GM23248 (cell line): ENCODE data around the gene NF1. TPM values are rescaled to one million over a fixed set of nuclear protein-coding genes. Genes with fewer than 3 reads are reported as not detected.

Experiments used
- DNase-seq: peaks from one replicate; pipeline ENCODE4 v3.0.0-alpha.2; 2015
- H2AFZ ChIP-seq: fragments of 200-600 bp; sonication (generic); 2 replicates; pipeline ENCODE4 v1.6.1; 2016; ENCODE audit warnings: antibody characterized with exemption
- H3F3A ChIP-seq: fragments of 200-600 bp; sonication (generic); 2 replicates; pipeline ENCODE4 v1.6.1; 2016; ENCODE audit warnings: mild to moderate bottlenecking, antibody characterized with exemption, mixed run types; ENCODE audit not compliant: insufficient read depth
- H3K27ac ChIP-seq: fragments of 200-600 bp; sonication (generic); 2 replicates; pipeline ENCODE4 v1.5.1; 2016; ENCODE audit warnings: mild to moderate bottlenecking
- H3K27me3 ChIP-seq: fragments of 200-600 bp; sonication (generic); replicated peaks from 2 replicates; pipeline ENCODE4 v1.6.1; 2016; ENCODE audit warnings: mild to moderate bottlenecking; ENCODE audit not compliant: insufficient read depth
- H3K36me3 ChIP-seq: fragments of 200-600 bp; sonication (generic); 2 replicates; pipeline ENCODE4 v1.6.1; 2016; ENCODE audit warnings: low read depth, mild to moderate bottlenecking
- H3K4me1 ChIP-seq: fragments of 200-600 bp; sonication (generic); 2 replicates; pipeline ENCODE4 v1.6.1; 2016; ENCODE audit warnings: mild to moderate bottlenecking; ENCODE audit not compliant: insufficient read depth
- H3K4me2 ChIP-seq: fragments of 200-600 bp; sonication (generic); one replicate; pipeline ENCODE4 v1.6.1; 2016; ENCODE audit warnings: mild to moderate bottlenecking; ENCODE audit not compliant: unreplicated experiment
- H3K4me3 ChIP-seq: fragments of 200-600 bp; sonication (generic); 2 replicates; pipeline ENCODE4 v1.5.1; 2016; ENCODE audit warnings: mild to moderate bottlenecking
- H3K79me2 ChIP-seq: fragments of 200-600 bp; sonication (generic); 2 replicates; pipeline ENCODE4 v1.6.1; 2016; ENCODE audit warnings: mild to moderate bottlenecking; ENCODE audit not compliant: insufficient read depth
- H3K9ac ChIP-seq: fragments of 200-600 bp; sonication (generic); 2 replicates; pipeline ENCODE4 v1.6.1; 2016; ENCODE audit warnings: mild to moderate bottlenecking
- H3K9me2 ChIP-seq: fragments of 200-600 bp; sonication (generic); 2 replicates; pipeline ENCODE4 v1.6.1; 2016; ENCODE audit warnings: mixed run types, mild to moderate bottlenecking, moderate library complexity; ENCODE audit not compliant: insufficient read depth
- H3K9me3 ChIP-seq: fragments of 200-600 bp; sonication (generic); one replicate; pipeline ENCODE4 v1.6.1; 2017; ENCODE audit warnings: low read depth
- H4K20me1 ChIP-seq: fragments of 200-600 bp; sonication (generic); 2 replicates; pipeline ENCODE4 v1.6.0; 2016; ENCODE audit not compliant: insufficient read depth
- EZH2 ChIP-seq: fragments of 200-600 bp; sonication (generic); IDR thresholded peaks from 2 replicates; pipeline ENCODE4 v1.6.1; 2018; ENCODE audit warnings: antibody characterized with exemption, mild to moderate bottlenecking; ENCODE audit not compliant: insufficient read depth, poor library complexity, severe bottlenecking
- EZH2phosphoT487 ChIP-seq: fragments of 200-600 bp; sonication (generic); IDR thresholded peaks from 2 replicates; pipeline ENCODE4 v1.6.1; 2018; ENCODE audit warnings: antibody characterized with exemption, moderate library complexity, mild to moderate bottlenecking, low read depth; ENCODE audit not compliant: insufficient read depth
- WGBS, 2 experiments: methylation state at CpG; one replicate each; pipeline ENCODE4 v1.1.6; 2015 to 2017; ENCODE audit warnings: low lambda C conversion rate in 2 of 2, low coverage in 1 of 2; ENCODE audit errors: missing lambda C conversion rate in 2 of 2; 5-methylcytosine and 5-hydroxymethylcytosine counted together
- in situ Hi-C: fragments of 300-500 bp; cut with MboI; formaldehyde crosslinking; loops from 2 replicates; pipeline ENCODE4 v1.15.0; 2020
- polyA plus RNA-seq: library from polyadenylated mRNA; unstranded; fragments of >200 nt; fragmentation: Nextera tagmentation; extraction: Ambion mirVana; gene quantifications from 2 replicates; pipeline ENCODE4 v1.2.1, GENCODE V29; 2016
- total RNA-seq: library from RNA; depleted of rRNA; stranded (reverse); fragments of >200 nt; shearing (Covaris generic); gene quantifications from 2 replicates; pipeline ENCODE4 v1.2.3, GENCODE V29; 2014

Gene NF1
- total and polyA plus RNA-seq, 2 experiments from 2014 or later = 6.1 to 24.4 TPM

GRCh38 chr17:31388770-31389656, 294.2 kb downstream of the NF1 start:
- Histone ChIP-seq H3K9me3 (no peaks in the 10 kb centered on the region), H3F3A (peaks cover 17% of the 10 kb centered on the region), H3K27ac (no peak overlapping the region), H3K4me3 (no peak overlapping the region), H3K36me3 (no peaks in the 10 kb centered on the region), H3K79me2 (no peaks in the 10 kb centered on the region), H2AFZ (no peak overlapping the region), H4K20me1 (no peaks in the 10 kb centered on the region), H3K4me1 (no peaks in the 10 kb centered on the region), H3K4me2 (no peak overlapping the region), H3K27me3 (peaks cover 27% of the 10 kb centered on the region), H3K9ac (no peak overlapping the region), H3K9me2 (no peaks in the 10 kb centered on the region)
- in situ Hi-C loops = no loop called here
- TF ChIP-seq EZH2 (no peak), EZH2phosphoT487 (no peak)
- peak; percentile 43 for DNase-seq
- 45 to 48% methylated on average over 18 of the region's 18 CpGs for WGBS, 2 experiments

- no peak for DNase-seq
Measured at GRCh38 chr17:31389657-31390381, 295.0 kb downstream of the NF1 start.

GRCh38 chr17:31390426-31390747, 295.6 kb downstream of the NF1 start:
- in situ Hi-C loops = no loop called here
- peaks cover 27% of the 10 kb centered on the region for H3K27me3 ChIP-seq
- peaks cover 14% of the 10 kb centered on the region for H3F3A ChIP-seq

More at GRCh38 chr17:31389657-31390381, 295.0 kb downstream of the NF1 start:
- Histone ChIP-seq H4K20me1 (no peaks in the 10 kb centered on the region), H3K36me3 (no peaks in the 10 kb centered on the region), H3K27ac (no peak overlapping the region), H3K4me2 (no peak overlapping the region), H2AFZ (no peak overlapping the region), H3K9me2 (no peaks in the 10 kb centered on the region), H3K27me3 (peaks cover 27% of the 10 kb centered on the region), H3K4me1 (no peaks in the 10 kb centered on the region), H3K9me3 (no peaks in the 10 kb centered on the region), H3F3A (peaks cover 17% of the 10 kb centered on the region), H3K4me3 (no peak overlapping the region), H3K79me2 (no peaks in the 10 kb centered on the region), H3K9ac (no peak overlapping the region)
- 55 to 59% methylated on average over 22 of the region's 22 CpGs for WGBS, 2 experiments
- in situ Hi-C loops = no loop called here
- TF ChIP-seq EZH2phosphoT487 = no peak
- TF ChIP-seq EZH2 = no peak

GRCh38 chr17:31390748-31391495, 296.1 kb downstream of the NF1 start:
- peak; percentile 11 for DNase-seq
- no peak overlapping the region for H2AFZ ChIP-seq

More at GRCh38 chr17:31390426-31390747, 295.6 kb downstream of the NF1 start:
- no peaks in the 10 kb centered on the region for H3K36me3 ChIP-seq
- no peak overlapping the region for H2AFZ ChIP-seq
- H3K4me1 ChIP-seq = no peaks in the 10 kb centered on the region
- TF ChIP-seq EZH2 = no peak
- no peak for TF ChIP-seq EZH2phosphoT487
- no peaks in the 10 kb centered on the region for H4K20me1 ChIP-seq
- no peaks in the 10 kb centered on the region for H3K79me2 ChIP-seq
- 77 to 84% methylated on average over 8 of the region's 8 CpGs for WGBS, 2 experiments
- H3K9ac ChIP-seq = no peak overlapping the region
- no peak for DNase-seq
- H3K9me2 ChIP-seq = no peaks in the 10 kb centered on the region
- H3K4me3 ChIP-seq = no peak overlapping the region
- H3K27ac ChIP-seq = no peak overlapping the region
- H3K4me2 ChIP-seq = no peak overlapping the region
- no peaks in the 10 kb centered on the region for H3K9me3 ChIP-seq

More at GRCh38 chr17:31390748-31391495, 296.1 kb downstream of the NF1 start:
- Histone ChIP-seq H3K4me3 (peak overlapping the region; percentile 41; the same call in 1 of the 2 replicates), H3K36me3 (no peaks in the 10 kb centered on the region), H3K9ac (no peak overlapping the region), H3K4me2 (no peak overlapping the region), H4K20me1 (no peaks in the 10 kb centered on the region), H3K4me1 (no peaks in the 10 kb centered on the region), H3K79me2 (no peaks in the 10 kb centered on the region), H3K9me3 (no peaks in the 10 kb centered on the region), H3K9me2 (no peaks in the 10 kb centered on the region), H3K27ac (no peak overlapping the region), H3K27me3 (peaks cover 27% of the 10 kb centered on the region), H3F3A (peaks cover 9% of the 10 kb centered on the region; the same call in 1 of the 2 replicates)
- no peak for TF ChIP-seq EZH2phosphoT487
- peak; percentile 49 for TF ChIP-seq EZH2
- WGBS, 2 experiments = 19 to 36% methylated on average over 23 to 48 of the region's 56 CpGs
- in situ Hi-C loops = no loop called here
